ENCODE measurements around the gene NFASC. TPM values are rescaled to one million over a fixed set of nuclear protein-coding genes. Genes with fewer than 3 reads are reported as not detected.

Gene NFASC
- total RNA-seq, 1 donor from 2014 or later = 10.5 TPM

DNA sequence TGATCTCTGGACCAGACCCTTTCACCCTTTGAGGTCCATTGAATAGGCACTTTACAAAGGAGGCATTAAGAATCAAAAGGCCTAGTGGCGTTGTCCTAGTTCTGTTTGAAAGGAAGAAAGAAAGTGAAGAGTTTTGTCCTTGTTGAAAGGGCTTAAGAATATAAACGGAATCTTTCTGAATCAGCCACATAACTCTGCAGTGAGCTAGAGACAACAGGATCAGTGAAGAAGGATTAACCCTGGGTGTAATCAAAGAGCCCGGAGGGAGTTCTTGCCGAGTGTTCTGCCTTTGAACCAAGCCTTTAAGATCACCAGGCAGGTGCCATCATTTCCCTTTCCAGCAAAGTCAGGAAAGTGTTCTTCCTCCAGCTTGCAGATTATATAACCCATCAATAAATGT is 117.5 kb downstream of the NFASC start:
- ATAC-seq (no peak), DNase-seq (ENCODE audit: missing footprints) (no peak)
- intact Hi-C loops (cut with DNase I) = loop anchor here (2.0 kb wide), 1 partner anchor 153 kb away; no protein-coding TSS in a partner anchor

DNA sequence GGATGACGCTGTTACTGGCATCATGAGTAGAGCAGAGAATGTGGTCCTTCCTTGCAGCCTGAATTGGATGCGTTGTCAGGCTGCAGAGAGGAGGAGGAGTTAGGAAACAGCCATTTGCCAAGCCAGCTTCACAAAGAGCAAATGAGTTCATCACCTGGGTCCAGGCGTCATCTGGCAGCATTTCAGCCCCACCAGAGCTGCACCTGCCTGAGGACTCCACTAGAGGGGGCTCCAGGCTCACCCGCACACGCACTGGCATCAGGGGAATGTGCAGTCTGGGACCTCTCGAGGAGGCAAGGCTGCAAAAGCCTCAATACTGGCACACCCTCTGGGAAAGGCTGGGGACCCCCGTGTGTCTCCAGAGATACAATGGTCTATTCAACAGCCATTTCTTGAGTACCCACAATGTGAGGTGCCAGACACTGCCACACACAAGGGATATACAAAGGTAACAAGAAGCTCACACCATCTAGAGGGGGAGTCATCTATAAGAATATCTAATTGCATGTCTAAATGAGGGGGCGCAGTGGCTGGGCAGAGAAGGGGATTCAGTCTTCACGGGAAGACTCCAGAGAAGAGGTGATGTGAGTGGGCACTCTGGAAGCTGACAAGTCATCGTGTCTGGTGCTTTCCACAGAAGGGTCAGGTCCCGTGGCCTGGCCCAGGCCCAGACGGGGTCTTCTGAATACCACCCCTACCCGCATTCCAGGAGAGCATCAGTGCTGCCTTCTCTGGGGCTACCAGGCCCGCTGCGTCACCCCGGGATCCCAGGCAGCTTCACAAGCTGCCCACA is 118.8 kb downstream of the NFASC start:
- ATAC-seq = peak; percentile 75

DNA sequence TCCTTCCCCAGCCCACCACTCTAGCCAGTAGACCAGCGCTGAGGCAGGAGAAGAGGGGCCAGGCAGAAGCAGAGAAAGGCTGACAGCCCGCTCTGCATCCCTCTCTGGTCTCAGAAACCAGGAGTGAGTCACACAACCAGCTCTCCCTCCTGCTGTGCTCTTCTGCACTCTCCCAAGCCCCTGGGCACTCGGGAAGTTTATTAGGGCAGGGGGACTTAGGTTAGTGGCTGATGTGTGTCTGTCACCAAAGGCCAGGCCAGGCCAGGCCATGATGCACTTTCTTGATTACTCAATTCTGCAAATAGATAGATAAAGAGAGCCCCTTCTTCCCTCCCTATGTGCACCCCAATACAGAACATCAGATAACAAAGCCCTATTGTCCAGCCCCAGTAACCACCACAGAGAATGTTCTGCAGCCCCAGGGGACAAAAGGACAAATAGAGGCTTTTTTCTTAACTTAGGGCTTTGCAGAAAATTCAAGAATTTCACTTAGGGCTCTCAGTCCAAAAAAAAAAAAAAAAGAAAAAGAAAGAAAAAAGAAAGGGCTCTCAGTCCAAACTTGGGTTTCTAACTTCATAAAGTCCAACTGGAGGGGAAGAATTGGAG is 119.5 kb downstream of the NFASC start:
- DNase-seq (ENCODE audit: missing footprints) = no peak
- ATAC-seq = no peak
- intact Hi-C loops (cut with DNase I) = loop anchor here (1.0 kb wide), 1 partner anchor 266 kb away; no protein-coding TSS in a partner anchor

More for the DNA sequence above, 118.8 kb downstream of the NFASC start:
- peak; percentile 88 for DNase-seq (ENCODE audit: missing footprints)
- intact Hi-C loops (cut with DNase I) = loop anchor here (1.0 to 2.0 kb wide), 3 partner anchors 72 to 267 kb away; no protein-coding TSS in a partner anchor

DNA sequence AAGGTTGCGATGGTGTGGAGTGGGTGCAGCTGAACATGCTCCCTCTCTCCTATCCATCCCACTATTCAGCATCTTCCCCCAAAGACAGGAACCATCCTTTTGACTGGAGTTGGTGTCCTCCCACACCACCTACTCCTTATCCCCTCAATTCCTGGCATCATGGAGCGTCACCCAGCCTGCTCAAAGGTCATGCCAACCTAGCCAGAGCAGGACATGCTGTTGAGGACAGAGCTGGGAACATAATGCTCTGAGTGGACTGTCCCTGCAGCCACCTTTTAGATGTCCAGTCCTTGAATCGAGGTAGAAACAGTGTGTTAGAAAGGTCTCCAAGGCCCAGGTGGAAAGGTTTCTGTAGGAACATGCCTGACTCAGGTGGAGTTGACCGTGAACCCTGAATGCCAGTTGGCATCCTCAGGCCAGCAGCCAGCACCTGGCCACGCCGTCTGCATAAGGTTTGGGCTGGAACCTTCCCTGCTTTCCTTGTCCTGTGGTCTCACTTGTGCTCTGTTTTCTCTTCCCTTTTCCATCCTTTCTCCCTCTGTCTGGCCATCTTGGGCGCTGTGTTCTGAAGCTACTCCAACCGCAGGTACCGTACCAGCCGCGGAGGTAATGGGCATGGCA is 120.2 kb downstream of the NFASC start:
- no peak for DNase-seq (ENCODE audit: missing footprints)
- intact Hi-C loops (cut with DNase I) = loop anchor here (1.0 kb wide), 1 partner anchor 265 kb away; no protein-coding TSS in a partner anchor
- no peak for ATAC-seq

DNA sequence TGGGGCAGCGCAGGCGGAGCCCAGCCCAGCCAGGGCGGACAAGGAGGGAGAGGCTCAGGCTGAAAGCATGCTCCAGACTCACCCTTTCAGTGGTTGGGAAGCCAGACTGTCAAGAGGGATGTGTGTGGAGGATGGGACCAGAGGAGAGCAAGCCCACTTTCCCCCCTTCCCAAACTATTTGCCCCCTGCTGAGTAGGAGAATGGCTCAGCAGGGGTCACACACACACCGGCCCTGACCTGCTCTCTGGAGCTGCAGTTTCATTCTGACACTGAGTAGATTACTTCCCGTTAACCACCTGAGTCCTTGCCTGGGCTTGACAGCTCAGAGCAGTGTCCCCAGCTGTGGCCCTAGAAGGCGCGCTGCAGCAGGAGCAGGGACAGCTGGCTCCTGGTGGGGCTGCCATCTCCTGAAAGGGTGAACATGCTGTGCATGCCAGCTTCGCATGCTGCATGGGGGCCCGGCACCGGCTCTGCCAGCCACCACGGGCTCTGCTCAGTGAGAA is 120.7 kb downstream of the NFASC start:
- intact Hi-C loops (cut with DNase I) = no loop called here

DNA sequence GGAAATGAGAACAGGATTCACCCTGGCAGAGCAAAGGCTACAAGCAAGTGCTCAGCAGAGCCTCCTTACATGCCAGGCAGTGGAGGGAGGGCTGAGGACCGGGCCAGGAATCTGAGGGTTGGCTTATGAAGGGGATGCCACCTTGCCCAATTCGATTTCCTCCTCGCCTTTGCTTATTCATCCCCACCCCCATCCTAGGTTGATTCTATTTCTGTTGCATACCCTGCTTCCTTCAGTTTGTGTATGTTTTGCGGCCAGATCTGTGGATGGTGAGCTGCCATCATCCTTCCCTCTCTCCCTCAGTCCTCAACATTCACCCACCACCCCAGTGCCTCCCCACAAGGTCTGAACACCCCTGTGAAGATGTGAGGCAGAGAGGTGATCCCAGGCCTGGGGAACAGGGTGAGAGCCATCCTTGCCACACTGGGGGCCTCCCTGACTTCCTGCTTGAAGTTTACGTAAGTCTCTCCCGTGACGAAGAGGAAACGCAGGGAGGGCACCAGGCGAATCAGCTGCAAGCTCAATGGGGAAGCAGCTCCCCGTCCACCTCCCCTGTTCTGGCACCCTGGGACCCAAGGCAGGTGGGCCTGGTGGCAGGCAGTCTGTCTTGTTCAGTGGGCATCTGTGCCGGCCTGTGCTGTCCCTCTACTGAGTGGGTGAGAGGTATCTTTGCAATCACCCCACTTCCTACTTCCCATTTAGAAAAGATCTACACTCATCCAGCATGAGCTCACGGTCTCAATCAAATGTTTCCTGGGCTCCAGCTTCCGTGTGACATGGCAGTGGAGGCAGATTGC is 121.7 kb downstream of the NFASC start:
- DNase-seq (ENCODE audit: missing footprints) = no peak
- intact Hi-C loops (cut with DNase I) = no loop called here
- no peak for ATAC-seq

More for the DNA sequence above, 120.7 kb downstream of the NFASC start:
- no peak for DNase-seq (ENCODE audit: missing footprints)
- no peak for ATAC-seq

DNA sequence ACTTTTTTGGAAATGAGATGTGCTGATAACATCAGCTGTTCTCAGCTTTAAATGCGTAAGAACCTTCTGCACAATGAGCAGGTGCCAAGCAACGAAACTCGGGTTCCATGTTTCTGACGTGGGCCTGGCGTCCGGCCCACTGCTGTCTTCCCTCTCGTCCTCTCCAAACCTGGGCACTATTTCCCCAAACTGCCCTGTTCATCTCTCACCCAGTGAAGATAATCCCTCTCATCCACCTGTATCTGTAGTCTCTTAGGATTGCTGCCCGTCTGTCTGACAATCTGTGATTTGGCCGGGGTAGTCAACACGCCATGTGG is 122.3 kb downstream of the NFASC start:
- intact Hi-C loops (cut with DNase I) = no loop called here
- ATAC-seq = no peak
- DNase-seq (ENCODE audit: missing footprints) = no peak

DNA sequence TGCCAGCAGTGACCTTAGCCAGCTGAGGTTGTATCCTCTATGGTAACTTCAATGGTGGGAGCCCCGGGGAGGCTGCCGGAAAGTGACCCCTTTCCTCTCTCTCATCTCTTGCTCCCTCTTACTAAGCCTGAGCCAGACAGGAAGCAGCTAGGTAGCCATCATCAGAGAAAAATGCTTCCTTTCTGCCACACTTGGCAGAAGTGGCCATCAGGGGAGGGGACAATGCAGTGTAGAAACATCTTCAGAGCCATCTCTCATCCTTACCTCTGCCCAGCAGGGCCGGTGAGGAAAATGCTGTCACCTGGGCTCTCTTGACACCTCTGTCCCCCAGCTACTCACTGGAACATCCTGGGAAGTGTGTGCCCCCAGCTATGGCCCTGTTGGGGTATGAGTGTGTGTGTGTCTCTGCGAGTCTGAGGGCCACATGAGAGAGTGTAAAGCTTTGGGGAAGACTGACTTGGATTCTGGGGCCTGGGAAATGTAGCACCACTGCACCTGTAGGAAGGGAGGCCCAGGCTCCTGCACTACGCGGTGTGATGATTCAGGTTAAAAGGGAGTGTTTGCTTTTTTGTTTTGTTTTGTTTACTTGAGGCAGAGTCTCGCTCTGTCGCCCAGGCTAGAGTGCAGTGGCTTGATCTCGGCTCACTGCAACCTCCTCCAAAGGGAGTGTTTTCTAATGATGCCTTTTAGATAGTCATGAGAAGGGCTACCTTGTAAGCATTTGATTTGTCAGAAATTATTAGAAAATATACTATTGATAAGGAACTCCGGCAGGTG is 123.6 kb downstream of the NFASC start:
- intact Hi-C loops (cut with DNase I) = no loop called here
- ATAC-seq = no peak

DNA sequence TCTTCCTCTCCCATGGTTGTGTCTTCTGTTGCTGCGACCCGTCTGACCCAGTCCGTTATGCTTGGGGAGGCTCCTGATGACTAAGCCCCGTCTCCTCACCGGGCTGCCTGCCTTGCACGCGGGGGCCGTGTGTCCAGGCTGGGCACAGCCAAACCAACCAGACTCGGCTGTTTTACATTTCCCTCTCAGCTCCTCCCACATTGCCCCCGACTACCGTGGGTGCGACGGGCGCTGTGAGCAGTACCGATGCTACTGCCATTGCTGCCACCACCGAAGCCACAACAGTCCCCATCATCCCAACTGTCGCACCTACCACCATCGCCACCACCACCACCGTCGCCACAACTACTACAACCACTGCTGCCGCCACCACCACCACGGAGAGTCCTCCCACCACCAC is 126.3 kb downstream of the NFASC start:
- intact Hi-C loops (cut with DNase I) = no loop called here
- no peak for ATAC-seq

More for the DNA sequence above, 123.6 kb downstream of the NFASC start:
- no peak for DNase-seq (ENCODE audit: missing footprints)

DNA sequence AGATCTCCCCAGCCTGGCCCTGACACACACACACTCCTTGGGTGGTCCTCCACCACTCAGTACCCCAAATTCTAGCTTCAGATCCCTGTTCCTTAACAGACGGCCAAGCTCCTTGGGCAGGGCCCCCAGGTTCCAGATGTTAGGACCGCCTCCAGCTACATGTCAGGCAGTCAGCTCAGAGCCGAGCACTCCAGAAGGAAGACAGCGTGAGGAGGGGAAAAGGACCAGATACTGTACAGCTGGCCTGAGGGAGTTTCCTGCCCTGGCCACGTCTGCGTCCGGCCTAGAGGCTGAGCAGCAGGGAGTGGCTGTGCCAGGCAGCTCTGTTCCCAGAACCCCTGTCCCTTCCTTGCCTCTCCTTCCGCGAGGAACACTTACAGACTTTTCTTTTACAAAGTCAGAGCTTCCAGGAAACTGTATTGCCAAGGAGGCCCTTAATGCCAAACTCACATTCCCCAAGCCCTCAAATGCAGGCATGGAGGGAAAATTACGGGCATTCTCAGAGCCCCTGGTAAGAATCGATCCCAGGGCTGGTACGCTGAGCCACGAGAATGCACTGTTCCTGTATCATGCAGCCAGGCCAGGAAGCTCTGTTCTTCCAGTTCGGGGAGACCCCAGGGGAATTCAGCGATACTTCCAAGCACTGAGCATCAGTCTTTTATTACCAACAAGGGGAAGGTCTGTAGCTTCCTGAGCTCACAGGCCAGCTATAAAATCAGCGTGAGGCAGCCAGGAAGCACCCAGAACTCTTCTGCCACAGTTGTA is 127.1 kb downstream of the NFASC start:
- no peak for DNase-seq (ENCODE audit: missing footprints)
- intact Hi-C loops (cut with DNase I) = no loop called here
- peak; percentile 67 for ATAC-seq

More for the DNA sequence above, 126.3 kb downstream of the NFASC start:
- DNase-seq (ENCODE audit: missing footprints) = no peak

DNA sequence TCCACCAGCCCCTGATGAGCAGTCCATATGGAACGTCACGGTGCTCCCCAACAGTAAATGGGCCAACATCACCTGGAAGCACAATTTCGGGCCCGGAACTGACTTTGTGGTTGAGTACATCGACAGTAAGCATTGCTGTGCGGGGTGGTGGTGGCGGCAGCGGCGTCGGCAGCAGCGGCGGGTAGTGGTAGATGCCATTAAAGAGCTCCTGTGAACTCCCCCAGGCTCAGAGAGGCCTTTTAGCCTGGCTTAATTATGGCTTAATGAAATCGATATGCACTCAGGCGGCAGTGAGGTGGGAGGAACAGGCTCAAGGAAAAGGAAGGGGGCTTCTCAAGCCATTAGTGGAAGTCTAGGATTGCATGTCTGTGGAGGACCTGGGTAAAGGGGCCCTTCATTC is 130.5 kb downstream of the NFASC start:
- ATAC-seq (no peak), DNase-seq (ENCODE audit: missing footprints) (no peak)
- intact Hi-C loops (cut with DNase I) = no loop called here

DNA sequence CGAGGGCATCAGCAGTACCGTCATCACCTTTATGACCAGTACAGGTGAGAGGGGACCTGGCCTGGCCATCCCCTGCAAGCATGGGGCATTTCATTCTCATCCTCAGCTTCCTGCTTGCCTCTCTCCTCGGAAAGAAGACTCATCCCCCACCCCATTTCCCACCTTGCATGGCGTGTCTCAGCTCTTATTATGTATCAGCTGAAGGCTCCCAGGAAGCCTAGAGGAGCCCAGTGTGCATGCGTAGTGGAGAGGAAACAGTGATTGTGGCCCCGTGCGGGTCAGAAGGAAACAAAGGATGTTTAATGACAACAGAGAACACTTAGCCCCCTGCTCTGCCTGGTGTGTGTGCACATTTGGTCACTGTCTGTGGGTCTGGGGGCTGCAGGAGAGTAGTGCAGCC is 132.0 kb downstream of the NFASC start:
- no peak for DNase-seq (ENCODE audit: missing footprints)
- no peak for ATAC-seq
- intact Hi-C loops (cut with DNase I) = no loop called here

DNA sequence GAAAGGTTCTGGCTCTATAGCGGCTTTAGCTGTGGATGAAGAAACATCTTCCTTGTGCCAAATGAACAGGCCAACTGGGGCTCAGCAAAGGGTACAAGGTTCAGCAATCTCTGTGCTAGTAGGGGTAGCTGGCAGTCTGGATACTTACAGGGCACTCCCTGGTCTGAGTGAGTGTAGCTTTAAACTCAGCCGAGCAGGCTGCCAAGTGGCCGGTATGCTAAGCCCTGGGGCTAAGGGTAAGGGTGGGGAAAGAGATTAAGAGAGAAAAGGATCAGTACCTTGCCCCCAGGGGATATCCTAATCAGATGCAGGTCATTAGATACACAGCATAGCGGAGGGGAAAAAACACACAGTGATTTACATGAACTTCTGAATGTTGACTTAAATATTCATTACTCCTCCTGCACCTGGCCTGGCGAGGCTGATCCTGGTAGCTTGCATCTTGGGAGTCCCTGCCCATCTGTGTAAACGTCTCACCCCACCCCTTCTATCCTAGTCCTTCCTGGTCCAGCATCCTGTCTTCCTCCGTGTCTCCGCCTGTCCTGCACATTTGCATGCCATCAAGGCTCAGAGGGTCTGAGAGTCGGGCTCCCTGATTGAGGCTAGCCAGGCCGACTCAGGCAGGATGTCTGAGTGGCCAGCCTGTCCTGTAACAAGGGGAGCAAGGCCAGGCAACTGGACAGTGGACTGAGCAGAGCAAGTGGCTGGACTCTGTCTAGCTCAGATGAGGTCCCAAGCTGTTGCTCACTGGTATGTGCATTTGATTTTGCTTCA is 132.9 kb downstream of the NFASC start:
- intact Hi-C loops (cut with DNase I) = no loop called here
- ATAC-seq (no peak), DNase-seq (ENCODE audit: missing footprints) (no peak)

DNA sequence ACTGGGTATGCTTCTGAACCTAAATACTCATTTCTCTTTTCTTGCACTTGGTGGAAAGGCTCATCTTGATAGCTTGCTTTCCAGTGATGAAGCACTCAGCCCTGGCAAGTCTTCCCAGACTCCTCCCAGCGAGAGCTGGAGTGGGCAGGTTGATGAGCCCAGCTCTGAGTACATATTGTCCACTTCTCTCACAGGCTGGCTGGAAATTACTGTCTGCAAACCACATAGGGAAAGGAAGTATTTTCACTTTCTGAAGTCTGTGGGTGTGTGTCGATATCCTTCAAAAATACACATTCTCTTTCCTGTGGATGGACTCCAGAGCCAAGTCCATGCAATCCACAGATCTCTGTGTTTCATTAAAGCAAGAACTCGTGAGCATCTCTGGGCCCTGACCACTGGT is 133.7 kb downstream of the NFASC start:
- DNase-seq (ENCODE audit: missing footprints) (no peak), ATAC-seq (no peak)
- intact Hi-C loops (cut with DNase I) = no loop called here

DNA sequence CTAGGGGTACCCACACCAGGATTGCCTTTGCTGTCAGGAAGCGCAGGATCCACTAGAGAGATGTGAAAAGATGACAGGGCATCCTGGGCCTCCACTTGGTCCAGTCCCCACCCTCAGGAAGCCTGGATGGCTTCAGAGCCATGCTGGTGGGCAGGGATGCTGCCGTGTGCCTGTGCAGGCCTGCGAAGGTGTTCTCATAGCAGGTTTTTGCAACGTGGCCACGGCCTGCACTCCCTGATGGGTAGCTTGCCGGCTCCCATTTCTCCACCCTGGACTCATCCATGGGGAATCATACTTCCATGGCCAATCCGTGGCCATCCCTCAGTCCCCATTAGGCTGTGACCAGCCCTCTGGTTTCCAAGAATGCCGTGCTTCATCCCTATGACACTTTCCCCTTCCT is 138.2 kb downstream of the NFASC start:
- DNase-seq (ENCODE audit: missing footprints) (no peak), ATAC-seq (no peak)
- intact Hi-C loops (cut with DNase I) = no loop called here

DNA sequence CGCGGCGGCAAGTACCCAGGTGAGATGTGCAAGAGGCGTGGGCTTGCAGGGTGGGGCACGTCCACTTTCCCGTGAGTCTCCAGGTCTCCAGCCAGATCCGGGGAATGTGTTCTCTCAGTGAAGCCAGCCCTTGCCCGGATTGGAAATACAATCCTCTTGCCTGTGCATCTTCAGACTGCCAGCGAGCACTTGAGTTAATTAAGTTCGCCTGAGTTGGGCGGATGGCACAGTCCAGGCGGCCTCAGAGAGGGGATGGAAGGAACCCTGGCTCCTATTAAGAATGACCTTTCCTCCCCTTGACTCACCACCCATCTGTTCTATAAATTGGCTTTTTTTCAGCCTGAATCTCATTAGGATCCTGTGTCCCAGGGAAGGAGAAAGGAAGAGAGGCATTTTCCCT is 139.0 kb downstream of the NFASC start:
- DNase-seq (ENCODE audit: missing footprints) (no peak), ATAC-seq (no peak)
- intact Hi-C loops (cut with DNase I) = no loop called here

Data from Right ventricle myocardium inferior (tissue), 1 donor.